MM.1S (cell line): ENCODE results near the gene CDPF1.

ENCODE experiments used
- DNase-seq: peaks from one replicate; pipeline ENCODE4 v3.0.0-alpha.2; 2015
- H2AFZ ChIP-seq: fragments of 300-600 bp; sonication (generic); 2 replicates; pipeline ENCODE4 v1.6.0; 2016; ENCODE audit warnings: antibody characterized with exemption, low read length
- H3F3A ChIP-seq: fragments of 300-600 bp; sonication (generic); 2 replicates; pipeline ENCODE4 v1.6.1; 2016; ENCODE audit warnings: mild to moderate bottlenecking, antibody characterized with exemption, low read length, moderate library complexity, mixed read lengths; ENCODE audit not compliant: insufficient read depth
- H3K27ac ChIP-seq: fragments of 300-600 bp; sonication (generic); 2 replicates; pipeline ENCODE4 v1.5.1; 2016; ENCODE audit warnings: mild to moderate bottlenecking, low read length
- H3K27me3 ChIP-seq: fragments of 300-600 bp; sonication (generic); replicated peaks from 2 replicates; pipeline ENCODE4 v1.6.0; 2016; ENCODE audit warnings: low read length; ENCODE audit not compliant: insufficient read depth
- H3K36me3 ChIP-seq: fragments of 300-600 bp; sonication (generic); replicated peaks from 2 replicates; pipeline ENCODE4 v1.6.1; 2016; ENCODE audit warnings: mild to moderate bottlenecking, low read length, mixed read lengths; ENCODE audit not compliant: insufficient read depth
- H3K4me1 ChIP-seq: fragments of 300-600 bp; sonication (generic); 2 replicates; pipeline ENCODE4 v1.6.1; 2016; ENCODE audit warnings: low read length, mixed read lengths
- H3K4me2 ChIP-seq: fragments of 300-600 bp; sonication (generic); 2 replicates; pipeline ENCODE4 v1.6.0; 2016; ENCODE audit warnings: low read depth, low read length
- H3K4me3 ChIP-seq: fragments of 300-600 bp; sonication (generic); 2 replicates; pipeline ENCODE4 v1.5.1; 2016; ENCODE audit warnings: low read length, mixed read lengths
- H3K79me2 ChIP-seq: fragments of 300-600 bp; sonication (generic); 2 replicates; pipeline ENCODE4 v1.6.1; 2016; ENCODE audit warnings: mixed run types, low read length, mixed read lengths
- H3K9ac ChIP-seq: fragments of 300-600 bp; sonication (generic); 2 replicates; pipeline ENCODE4 v1.6.1; 2016; ENCODE audit warnings: low read length, mixed read lengths
- H3K9me2 ChIP-seq: fragments of 300-600 bp; sonication (generic); replicated peaks from 2 replicates; pipeline ENCODE4 v1.6.1; 2016; ENCODE audit warnings: mild to moderate bottlenecking, low read length, mixed read lengths; ENCODE audit not compliant: insufficient read depth
- H3K9me3 ChIP-seq: fragments of 300-600 bp; sonication (generic); replicated peaks from 2 replicates; pipeline ENCODE4 v1.6.1; 2016; ENCODE audit warnings: mild to moderate bottlenecking, low read length, mixed read lengths; ENCODE audit not compliant: insufficient read depth
- H4K20me1 ChIP-seq: fragments of 300-600 bp; sonication (generic); 2 replicates; pipeline ENCODE4 v1.6.1; 2016; ENCODE audit warnings: mild to moderate bottlenecking, low read length, moderate library complexity, mixed read lengths; ENCODE audit not compliant: insufficient read depth
- CTCF ChIP-seq: fragments of 300-600 bp; sonication (generic); IDR thresholded peaks from 2 replicates; pipeline ENCODE4 v1.5.1; 2016; ENCODE audit warnings: antibody characterized with exemption, low read length, mixed read lengths
- EZH2 ChIP-seq: fragments of 300-600 bp; sonication (generic); optimal IDR thresholded peaks from 2 replicates; pipeline ENCODE3; 2017; ENCODE audit warnings: low read depth, mild to moderate bottlenecking, antibody characterized with exemption, low read length, mixed read lengths
- EZH2phosphoT487 ChIP-seq: fragments of 300-600 bp; sonication (generic); IDR thresholded peaks from 2 replicates; pipeline ENCODE4 v1.6.1; 2018; ENCODE audit warnings: antibody characterized with exemption, low read length

Gene CDPF1

GRCh38 chr22:46226577-46226976, 23.5 kb downstream of the CDPF1 start:
- H3K36me3 ChIP-seq, result no peaks in the 10 kb centered on the region
- H3F3A ChIP-seq, result no peaks in the 10 kb centered on the region

GRCh38 chr22:46225631-46226030, 24.5 kb downstream of the CDPF1 start:
- DNase-seq, result no peak
- Histone ChIP-seq H3K9me3 (no peaks in the 10 kb centered on the region), H3K9ac (no peak overlapping the region), H3K4me1 (no peaks in the 10 kb centered on the region), H3F3A (no peaks in the 10 kb centered on the region), H3K27ac (no peak overlapping the region), H3K4me3 (no peak overlapping the region), H3K9me2 (no peaks in the 10 kb centered on the region), H4K20me1 (no peaks in the 10 kb centered on the region), H3K79me2 (no peaks in the 10 kb centered on the region), H3K36me3 (no peaks in the 10 kb centered on the region), H3K27me3 (no peaks in the 10 kb centered on the region), H3K4me2 (no peak overlapping the region), H2AFZ (no peak overlapping the region)
- TF ChIP-seq EZH2phosphoT487, result no peak
- TF ChIP-seq EZH2, result no peak
- no peak for TF ChIP-seq CTCF

More at GRCh38 chr22:46226577-46226976, 23.5 kb downstream of the CDPF1 start:
- Histone ChIP-seq H3K9me2 (no peaks in the 10 kb centered on the region), H3K4me3 (no peak overlapping the region), H4K20me1 (no peaks in the 10 kb centered on the region), H3K9me3 (no peaks in the 10 kb centered on the region), H3K79me2 (no peaks in the 10 kb centered on the region), H3K4me1 (no peaks in the 10 kb centered on the region), H3K9ac (no peak overlapping the region), H2AFZ (no peak overlapping the region), H3K27ac (no peak overlapping the region), H3K27me3 (no peaks in the 10 kb centered on the region), H3K4me2 (no peak overlapping the region)
- no peak for DNase-seq
- TF ChIP-seq CTCF (no peak), EZH2 (no peak), EZH2phosphoT487 (no peak)

GRCh38 chr22:46224898-46225290, 25.2 kb downstream of the CDPF1 start:
- TF ChIP-seq CTCF, result no peak
- TF ChIP-seq EZH2phosphoT487, result no peak
- no peak for TF ChIP-seq EZH2
- Histone ChIP-seq H3K79me2 (no peaks in the 10 kb centered on the region), H4K20me1 (no peaks in the 10 kb centered on the region), H3K9me3 (no peaks in the 10 kb centered on the region), H3F3A (peaks cover 2% of the 10 kb centered on the region), H2AFZ (no peak overlapping the region), H3K36me3 (no peaks in the 10 kb centered on the region), H3K4me2 (no peak overlapping the region), H3K9ac (no peak overlapping the region), H3K9me2 (no peaks in the 10 kb centered on the region), H3K4me3 (no peak overlapping the region), H3K4me1 (peaks cover 6% of the 10 kb centered on the region), H3K27me3 (no peaks in the 10 kb centered on the region), H3K27ac (no peak overlapping the region)
- no peak for DNase-seq
